IPS-18a (cell line): ENCODE results near the gene CTNNBL1.

Experiments
- H3K27ac ChIP-seq: one replicate; pipeline ENCODE4 v1.5.1; 2013; ENCODE audit warnings: low read length
- H3K27me3 ChIP-seq: one replicate; pipeline ENCODE4 v1.6.1; 2013; ENCODE audit warnings: mild to moderate bottlenecking, low read length; ENCODE audit not compliant: control insufficient read depth, insufficient read depth
- H3K36me3 ChIP-seq: one replicate; pipeline ENCODE4 v1.6.1; 2013; ENCODE audit warnings: low read depth, low read length; ENCODE audit not compliant: control insufficient read depth
- H3K4me1 ChIP-seq: one replicate; pipeline ENCODE4 v1.6.1; 2013; ENCODE audit warnings: low read depth, low read length; ENCODE audit not compliant: control insufficient read depth
- H3K4me3 ChIP-seq: one replicate; pipeline ENCODE4 v1.5.1; 2013; ENCODE audit warnings: low read length
- H3K9ac ChIP-seq: one replicate; pipeline ENCODE4 v1.6.1; 2013; ENCODE audit warnings: mild to moderate bottlenecking, low read length, moderate library complexity
- H3K9me3 ChIP-seq: one replicate; pipeline ENCODE4 v1.6.1; 2013; ENCODE audit warnings: low read depth, low read length; ENCODE audit not compliant: control insufficient read depth

CTNNBL1 gene

GRCh38 chr20:37796121-37796520 lies 102.3 kb downstream of the CTNNBL1 start:
- no peak overlapping the region for H3K27ac ChIP-seq
- H3K27me3 ChIP-seq: no peaks in the 10 kb centered on the region

GRCh38 chr20:37796733-37797132 lies 102.9 kb downstream of the CTNNBL1 start:
- H3K4me3 ChIP-seq: no peak overlapping the region
- H3K9me3 ChIP-seq: no peaks in the 10 kb centered on the region
- H3K27ac ChIP-seq: no peak overlapping the region
- H3K27me3 ChIP-seq: no peaks in the 10 kb centered on the region
- H3K36me3 ChIP-seq: no peaks in the 10 kb centered on the region
- no peak overlapping the region for H3K9ac ChIP-seq
- no peaks in the 10 kb centered on the region for H3K4me1 ChIP-seq

More at GRCh38 chr20:37796121-37796520, 102.3 kb downstream of the CTNNBL1 start:
- Histone ChIP-seq H3K36me3 (no peaks in the 10 kb centered on the region), H3K9me3 (no peaks in the 10 kb centered on the region), H3K4me3 (no peak overlapping the region), H3K4me1 (no peaks in the 10 kb centered on the region), H3K9ac (no peak overlapping the region)

GRCh38 chr20:37797669-37798175 lies 103.9 kb downstream of the CTNNBL1 start:
- Histone ChIP-seq H3K27me3 (no peaks in the 10 kb centered on the region), H3K27ac (no peak overlapping the region), H3K36me3 (no peaks in the 10 kb centered on the region), H3K9me3 (no peaks in the 10 kb centered on the region), H3K4me3 (no peak overlapping the region), H3K4me1 (no peaks in the 10 kb centered on the region), H3K9ac (no peak overlapping the region)

GRCh38 chr20:37798312-37798711 lies 104.5 kb downstream of the CTNNBL1 start:
- Histone ChIP-seq H3K36me3 (peaks cover under 1% of the 10 kb centered on the region), H3K27me3 (no peaks in the 10 kb centered on the region), H3K4me1 (no peaks in the 10 kb centered on the region), H3K4me3 (no peak overlapping the region), H3K9me3 (no peaks in the 10 kb centered on the region), H3K9ac (no peak overlapping the region), H3K27ac (no peak overlapping the region)

- no peak overlapping the region for H3K27ac ChIP-seq
- peaks cover 7% of the 10 kb centered on the region for H3K36me3 ChIP-seq
- no peak overlapping the region for H3K4me3 ChIP-seq
- H3K9me3 ChIP-seq: no peaks in the 10 kb centered on the region
- H3K9ac ChIP-seq: no peak overlapping the region
- H3K27me3 ChIP-seq: no peaks in the 10 kb centered on the region
- H3K4me1 ChIP-seq: no peaks in the 10 kb centered on the region
Measured at GRCh38 chr20:37800618-37801017, 106.8 kb downstream of the CTNNBL1 start.

- H3K9me3 ChIP-seq: no peaks in the 10 kb centered on the region
- H3K4me3 ChIP-seq: no peak overlapping the region
- H3K4me1 ChIP-seq: no peaks in the 10 kb centered on the region
- H3K27ac ChIP-seq: no peak overlapping the region
- no peak overlapping the region for H3K9ac ChIP-seq
- peaks cover 7% of the 10 kb centered on the region for H3K36me3 ChIP-seq
- H3K27me3 ChIP-seq: no peaks in the 10 kb centered on the region
Measured at GRCh38 chr20:37801921-37802320, 108.1 kb downstream of the CTNNBL1 start.

- H3K4me1 ChIP-seq: peaks cover 4% of the 10 kb centered on the region
- H3K4me3 ChIP-seq: no peak overlapping the region
- H3K27me3 ChIP-seq: no peaks in the 10 kb centered on the region
- no peak overlapping the region for H3K27ac ChIP-seq
- H3K9ac ChIP-seq: no peak overlapping the region
- peaks cover 7% of the 10 kb centered on the region for H3K36me3 ChIP-seq
- no peaks in the 10 kb centered on the region for H3K9me3 ChIP-seq
Measured at GRCh38 chr20:37803438-37804307, 109.8 kb downstream of the CTNNBL1 start.

- Histone ChIP-seq H3K4me3 (no peak overlapping the region), H3K27ac (no peak overlapping the region)
Measured at GRCh38 chr20:37804584-37805566, 111.0 kb downstream of the CTNNBL1 start.

GRCh38 chr20:37807471-37808232 lies 113.8 kb downstream of the CTNNBL1 start:
- Histone ChIP-seq H3K36me3 (peaks cover 7% of the 10 kb centered on the region), H3K4me1 (peaks cover 4% of the 10 kb centered on the region)

More at GRCh38 chr20:37804584-37805566, 111.0 kb downstream of the CTNNBL1 start:
- no peak overlapping the region for H3K9ac ChIP-seq
- H3K36me3 ChIP-seq: peaks cover 7% of the 10 kb centered on the region
- H3K4me1 ChIP-seq: peaks cover 4% of the 10 kb centered on the region
- no peaks in the 10 kb centered on the region for H3K9me3 ChIP-seq
- H3K27me3 ChIP-seq: no peaks in the 10 kb centered on the region

GRCh38 chr20:37808233-37809070 lies 114.6 kb downstream of the CTNNBL1 start:
- Histone ChIP-seq H3K4me1 (peaks cover 4% of the 10 kb centered on the region), H3K36me3 (peaks cover 5% of the 10 kb centered on the region), H3K9me3 (no peaks in the 10 kb centered on the region), H3K4me3 (no peak overlapping the region), H3K9ac (no peak overlapping the region), H3K27ac (no peak overlapping the region), H3K27me3 (no peaks in the 10 kb centered on the region)

More at GRCh38 chr20:37807471-37808232, 113.8 kb downstream of the CTNNBL1 start:
- no peak overlapping the region for H3K4me3 ChIP-seq
- H3K9ac ChIP-seq: no peak overlapping the region
- H3K27ac ChIP-seq: no peak overlapping the region
- no peaks in the 10 kb centered on the region for H3K9me3 ChIP-seq
- H3K27me3 ChIP-seq: no peaks in the 10 kb centered on the region
